GM18520 (cell line): ENCODE results near the gene AIRE.
A peak's percentile ranks its signal among the peaks of the same experiment; 100 is the strongest.
"Not testable (repeated sequence)": the region's sequence is repeated elsewhere in the genome, so short reads cannot be mapped to it uniquely, and the experiment has no call there.

Source experiments
- ATAC-seq: cut with Tn5 transposase; IDR thresholded peaks from one replicate; pipeline ENCODE4 v1.9.1; 2021; ENCODE audit not compliant: unreplicated experiment

The AIRE gene

GRCh38 chr21:44334329-44335030, 48.8 kb downstream of the AIRE start:
- ATAC-seq: no peak

- no peak for ATAC-seq
Observed at GRCh38 chr21:44335266-44336059, 49.8 kb downstream of the AIRE start.

DNA sequence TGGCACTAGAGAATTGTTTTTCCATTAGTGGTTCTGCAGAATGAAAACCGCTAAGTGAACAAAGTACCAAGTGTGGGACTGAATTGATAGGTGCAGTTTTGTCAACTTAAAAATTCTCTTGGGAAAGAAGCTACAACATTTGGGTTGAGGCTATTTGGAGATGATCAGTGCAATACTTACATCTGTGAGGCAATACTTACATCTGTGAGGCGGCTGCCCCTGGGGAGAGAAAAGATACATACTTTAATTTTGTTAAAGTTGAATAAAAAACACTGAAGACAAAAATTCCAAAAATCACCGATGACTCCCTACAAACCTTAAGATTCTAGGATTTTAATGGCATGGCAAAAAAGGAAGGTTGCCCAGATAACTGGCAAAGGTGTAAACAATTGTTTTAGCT, 51.8 kb downstream of the AIRE start:
- no peak for ATAC-seq

DNA sequence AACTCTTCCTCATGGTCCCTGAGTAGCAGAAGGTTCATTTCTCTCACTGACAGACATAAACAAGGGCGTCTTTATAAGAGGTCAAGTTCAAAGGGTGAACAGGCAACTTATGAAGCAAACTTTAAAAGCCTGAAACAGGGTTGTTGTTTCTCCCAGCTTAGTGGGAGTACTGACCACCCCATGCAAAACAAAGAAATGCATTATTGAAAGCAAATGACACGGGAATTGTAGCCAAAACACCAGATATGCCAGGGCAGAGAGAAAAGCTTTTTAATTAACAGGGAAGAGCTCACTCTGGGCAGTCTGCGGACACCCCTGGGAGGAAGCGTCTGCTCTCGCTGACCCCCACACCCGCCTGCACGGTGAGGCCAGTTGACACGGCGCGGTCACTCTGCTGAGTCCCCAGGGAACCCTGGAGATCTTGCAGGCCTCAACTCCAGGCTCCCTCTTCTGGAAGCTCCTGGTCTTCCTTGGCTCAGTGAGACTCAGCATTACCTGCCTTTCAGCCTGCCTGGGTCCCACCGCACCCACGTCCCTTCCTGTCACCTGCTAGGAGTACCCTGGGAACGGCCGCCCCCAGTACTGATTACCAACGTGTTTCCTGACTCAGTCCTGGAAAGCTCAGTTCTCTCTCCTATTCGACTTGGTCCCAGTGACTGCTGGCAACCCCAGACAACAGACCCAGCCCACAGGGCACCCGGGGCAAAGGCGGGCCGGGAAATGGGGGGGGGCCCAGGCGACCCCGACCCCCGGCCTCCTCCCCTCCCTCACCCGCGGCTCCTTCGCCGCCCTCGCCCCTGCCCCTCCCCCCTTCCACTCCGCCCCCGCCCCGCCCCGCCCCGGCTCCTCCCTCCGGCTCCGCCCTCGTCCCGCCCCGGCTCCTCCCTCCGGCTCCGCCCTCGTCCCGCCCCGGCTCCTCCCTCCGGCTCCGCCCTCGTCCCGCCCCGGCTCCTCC, 52.5 kb downstream of the AIRE start:
- ATAC-seq: no peak

GRCh38 chr21:44338971-44339910, 53.6 kb downstream of the AIRE start, which contains the start of gene CFAP410:
Gene CFAP410, minus strand, starts transcription at chr21:44339390. Its CDS starts 196 bp downstream, at chr21:44339194.
- ATAC-seq: peak; percentile 91

GRCh38 chr21:44341726-44342458, 56.2 kb downstream of the AIRE start:
- ATAC-seq: not testable (repeated sequence)

GRCh38 chr21:44342981-44343380, 57.3 kb downstream of the AIRE start:
- not testable (repeated sequence) for ATAC-seq

DNA sequence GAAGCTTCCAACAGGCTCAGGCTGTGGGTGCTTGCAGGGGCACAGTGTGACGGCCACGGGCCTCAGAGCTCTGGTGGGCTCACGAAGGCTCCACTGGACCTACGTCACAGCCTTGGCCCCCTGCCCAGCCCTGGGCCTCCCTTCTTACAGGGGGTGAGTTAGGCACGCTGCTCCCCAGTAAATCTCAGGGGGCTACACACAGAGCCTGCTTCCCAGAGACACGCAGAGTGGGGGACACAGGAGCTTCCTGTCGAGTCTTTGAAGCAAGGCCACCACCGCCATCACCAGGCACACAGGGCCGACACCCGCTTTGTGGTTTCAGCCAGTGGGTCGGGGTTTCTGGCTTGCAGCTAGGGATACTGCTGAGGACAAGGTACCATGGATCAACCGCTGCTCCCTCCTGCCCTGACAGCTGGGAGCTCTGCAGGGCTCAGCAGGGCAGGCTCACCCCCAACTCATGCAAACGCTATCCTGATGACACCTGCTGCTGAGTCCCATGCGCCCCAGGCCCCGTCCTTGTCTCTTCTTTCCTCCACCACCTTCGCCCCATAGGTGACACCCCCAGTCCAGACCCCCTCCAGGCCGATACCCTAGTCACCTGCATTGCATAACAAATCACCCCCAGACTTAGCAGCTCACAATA, 59.0 kb downstream of the AIRE start:
- no peak for ATAC-seq

- no peak for ATAC-seq
Observed at GRCh38 chr21:44345495-44345894, 59.8 kb downstream of the AIRE start.

- no peak for ATAC-seq
Observed at GRCh38 chr21:44347911-44348451, 62.3 kb downstream of the AIRE start.
